Activated CD4-positive, alpha-beta T cell treated with anti-CD3 and anti-CD28 coated beads for 36 hours (primary cell): Measurements from ENCODE around the gene ARHGEF12. TPM values are rescaled to one million over a fixed set of nuclear protein-coding genes. Genes with fewer than 3 reads are reported as not detected.

ENCODE experiments used
- ATAC-seq: fragments of 200-7000 bp; cut with Tn5 transposase; one replicate; pipeline ENCODE4 v1.10.0; 2021; ENCODE audit warnings: mild to moderate bottlenecking, moderate library complexity
- CTCF ChIA-PET: fragments of 350-600 bp; sonication (Branson Sonifier 250); formaldehyde crosslinking; loops from one replicate; lab custom pipeline; 2021; ENCODE audit warnings: antibody characterized with exemption; lab: Charles Lee
- POLR2A ChIA-PET: fragments of 350-600 bp; sonication (Branson Sonifier 250); formaldehyde crosslinking; loops from one replicate; lab custom pipeline; 2021; ENCODE audit warnings: antibody characterized with exemption, inconsistent platforms; lab: Charles Lee
- DNase-seq: peaks from one replicate; pipeline ENCODE4 v3.0.0-alpha.2; 2020
- H3K27ac Mint-ChIP-seq: one replicate; pipeline ENCODE4 v1.8.0; 2021; ENCODE audit warnings: mixed read lengths
- H3K27me3 Mint-ChIP-seq: one replicate; pipeline ENCODE4 v1.8.0; 2021; ENCODE audit warnings: mixed read lengths
- H3K36me3 Mint-ChIP-seq: one replicate; pipeline ENCODE4 v1.8.0; 2021; ENCODE audit warnings: low read depth, mixed read lengths
- H3K4me1 Mint-ChIP-seq: one replicate; pipeline ENCODE4 v1.8.0; 2021; ENCODE audit warnings: mixed read lengths
- H3K4me3 Mint-ChIP-seq: one replicate; pipeline ENCODE4 v1.8.0; 2021; ENCODE audit warnings: mild to moderate bottlenecking, moderate library complexity, mixed read lengths
- H3K9me3 Mint-ChIP-seq: one replicate; pipeline ENCODE4 v1.8.0; 2021; ENCODE audit warnings: low read depth, mixed read lengths
- intact Hi-C, 2 experiments: fragments of 100-400 bp; cut with DNase I in 1 of 2; cut with micrococcal nuclease in 1 of 2; formaldehyde crosslinking; loops; one replicate each; pipeline versions ENCODE4 v1.14.2 to v1.15.1; 2022 to 2024; cut with DNase I, micrococcal nuclease
- total RNA-seq, 2 experiments: library from RNA; stranded (reverse); gene quantifications; one replicate each; pipeline ENCODE4 v1.2.3, GENCODE V29; 2021

The ARHGEF12 gene
- total RNA-seq, 2 experiments from 2014 or later, result 14.3 to 14.5 TPM

- ChIA-PET CTCF (interaction anchor here (0.7 to 2.5 kb wide), 7 partner anchors 9 to 351 kb away, joined by 3 to 10 read pairs (median 6); partner anchors contain the start of gene TLCD5), POLR2A (no interaction called here)
- H3K4me3 Mint-ChIP-seq, result no peak overlapping the region
- H3K27me3 Mint-ChIP-seq, result peaks cover 36% of the 10 kb centered on the region
- DNase-seq (no peak), ATAC-seq (no peak)
- peaks cover 18% of the 10 kb centered on the region for H3K4me1 Mint-ChIP-seq
- no peaks in the 10 kb centered on the region for H3K9me3 Mint-ChIP-seq
- intact Hi-C loops, result loop anchor here (2.0 to 10.0 kb wide), 5 partner anchors 101 to 619 kb away; partner anchors contain the start of gene GRIK4 (in 1 of the 2)
- H3K36me3 Mint-ChIP-seq, result no peaks in the 10 kb centered on the region
- no peak overlapping the region for H3K27ac Mint-ChIP-seq
Observed at GRCh38 chr11:120333801-120334200, 2.4 kb upstream of the ARHGEF12 start.

DNA sequence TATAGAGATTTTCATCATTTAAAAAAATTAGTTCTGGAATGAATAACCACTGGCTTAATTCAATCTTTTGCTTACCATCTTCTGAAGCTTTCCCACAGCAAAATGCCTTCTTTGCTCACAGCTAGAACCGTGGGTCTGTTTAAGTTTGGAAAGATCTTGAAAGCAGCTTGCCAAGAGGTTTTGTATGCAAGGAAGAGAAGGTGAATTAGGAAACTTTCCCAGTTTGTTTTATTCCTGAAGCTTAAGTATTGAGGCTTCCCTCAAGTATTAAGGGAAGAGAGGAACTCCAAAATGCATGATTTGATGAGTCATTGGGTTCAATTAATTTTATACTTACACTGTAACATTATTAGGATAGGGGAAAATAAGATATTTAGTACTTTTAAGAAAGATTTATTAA is 1.9 kb upstream of the ARHGEF12 start:
- no peak overlapping the region for H3K4me3 Mint-ChIP-seq
- no peak for ATAC-seq
- CTCF ChIA-PET, result interaction anchor here (0.7 to 2.5 kb wide), 10 partner anchors 9 to 350 kb away, joined by 3 to 10 read pairs (median 4); partner anchors contain the start of gene TLCD5

DNA sequence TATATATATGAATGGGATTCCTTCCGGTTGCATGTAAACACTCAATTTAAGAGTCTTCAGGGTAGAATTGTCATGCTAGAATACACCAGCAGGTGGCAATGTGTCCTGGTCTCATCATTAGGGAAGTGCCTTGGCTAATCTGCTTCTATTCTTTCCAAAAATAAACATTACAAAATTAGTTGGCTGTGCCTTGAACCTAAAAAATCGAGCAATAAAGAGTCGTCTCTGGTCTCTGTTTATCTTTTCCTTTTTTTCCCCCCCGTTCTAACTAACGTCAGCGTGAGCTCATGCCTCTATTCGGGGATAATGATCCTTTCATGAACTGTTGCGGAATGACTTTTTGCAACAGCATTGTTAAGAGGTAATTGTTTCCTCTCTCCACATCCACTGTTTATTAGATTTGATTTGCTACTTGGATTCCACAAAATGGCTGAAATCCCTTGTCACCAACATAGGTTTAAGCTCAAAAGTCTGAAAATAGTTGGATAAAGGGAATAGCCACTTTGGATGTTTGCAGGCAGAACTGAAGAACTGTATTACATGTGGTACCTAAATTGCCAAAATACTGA is 1.2 kb upstream of the ARHGEF12 start:
- Mint-ChIP-seq H3K4me3 (peak overlapping the region; percentile 40), H3K27ac (peak overlapping the region; percentile 28), H3K27me3 (peaks cover 39% of the 10 kb centered on the region), H3K4me1 (peaks cover 23% of the 10 kb centered on the region), H3K9me3 (no peaks in the 10 kb centered on the region), H3K36me3 (no peaks in the 10 kb centered on the region)
- DNase-seq (peak; percentile 65), ATAC-seq (peak; percentile 28)
- ChIA-PET POLR2A (no interaction called here), CTCF (interaction anchor here (0.7 to 2.5 kb wide), 15 partner anchors 8 to 1232 kb away, joined by 3 to 10 read pairs (median 4); partner anchors contain the start of gene TLCD5)
- intact Hi-C loops, result loop anchor here (2.0 to 10.0 kb wide), 8 partner anchors 97 to 957 kb away; partner anchors contain the start of genes GRIK4 (in 1 of the 2) and SC5D (in 1 of the 2)

More for the DNA sequence above, 1.9 kb upstream of the ARHGEF12 start:
- POLR2A ChIA-PET, result no interaction called here
- no peak overlapping the region for H3K27ac Mint-ChIP-seq
- DNase-seq, result no peak
- no peaks in the 10 kb centered on the region for H3K36me3 Mint-ChIP-seq
- H3K4me1 Mint-ChIP-seq, result peaks cover 18% of the 10 kb centered on the region
- H3K27me3 Mint-ChIP-seq, result peaks cover 36% of the 10 kb centered on the region
- H3K9me3 Mint-ChIP-seq, result no peaks in the 10 kb centered on the region
- intact Hi-C loops, result loop anchor here (2.0 to 10.0 kb wide), 5 partner anchors 100 to 618 kb away; partner anchors contain the start of gene GRIK4 (in 1 of the 2)

GRCh38 chr11:120335556-120335907 is 681 bp upstream of the ARHGEF12 start:
- intact Hi-C loops, result loop anchor here (2.0 to 10.0 kb wide), 8 partner anchors 97 to 957 kb away; partner anchors contain the start of genes GRIK4 (in 1 of the 2) and SC5D (in 1 of the 2)
- POLR2A ChIA-PET, result no interaction called here

GRCh38 chr11:120336641-120337354 is 585 bp downstream of the ARHGEF12 start:
- Mint-ChIP-seq H3K4me3 (peak overlapping the region; percentile 84), H3K27ac (peak overlapping the region; percentile 55), H3K27me3 (peaks cover 44% of the 10 kb centered on the region), H3K4me1 (peaks cover 29% of the 10 kb centered on the region), H3K36me3 (no peaks in the 10 kb centered on the region), H3K9me3 (no peaks in the 10 kb centered on the region)
- intact Hi-C loops, result loop anchor here (2.0 to 10.0 kb wide), 6 partner anchors 96 to 956 kb away; partner anchors contain the start of gene SC5D (in 1 of the 2)
- POLR2A ChIA-PET, result no interaction called here
- DNase-seq (peak; percentile 62), ATAC-seq (peak; percentile 48)
- CTCF ChIA-PET, result interaction anchor here (0.6 to 1.5 kb wide), 4 partner anchors 12 to 907 kb away, joined by 3 to 8 read pairs (median 4); no protein-coding TSS in a partner anchor

More at GRCh38 chr11:120335556-120335907, 681 bp upstream of the ARHGEF12 start:
- no peak for ATAC-seq
- no peaks in the 10 kb centered on the region for H3K36me3 Mint-ChIP-seq
- H3K9me3 Mint-ChIP-seq, result no peaks in the 10 kb centered on the region
- peak overlapping the region; percentile 40 for H3K4me3 Mint-ChIP-seq
- CTCF ChIA-PET, result interaction anchor here (0.7 to 2.5 kb wide), 13 partner anchors 8 to 1232 kb away, joined by 3 to 10 read pairs (median 4); no protein-coding TSS in a partner anchor
- H3K4me1 Mint-ChIP-seq, result peaks cover 25% of the 10 kb centered on the region
- peaks cover 39% of the 10 kb centered on the region for H3K27me3 Mint-ChIP-seq
- no peak overlapping the region for H3K27ac Mint-ChIP-seq
- peak; percentile 45 for DNase-seq

- Mint-ChIP-seq H3K27me3 (peaks cover 51% of the 10 kb centered on the region), H3K4me1 (peaks cover 31% of the 10 kb centered on the region), H3K4me3 (peak overlapping the region; percentile 84), H3K9me3 (no peaks in the 10 kb centered on the region), H3K27ac (no peak overlapping the region), H3K36me3 (peaks cover 3% of the 10 kb centered on the region)
- CTCF ChIA-PET, result interaction anchor here (0.6 to 1.5 kb wide), 4 partner anchors 11 to 908 kb away, joined by 3 to 8 read pairs (median 4); no protein-coding TSS in a partner anchor
- POLR2A ChIA-PET, result no interaction called here
- ATAC-seq (no peak), DNase-seq (no peak)
- intact Hi-C loops, result loop anchor here (2.0 to 10.0 kb wide), 6 partner anchors 95 to 955 kb away; partner anchors contain the start of gene SC5D (in 1 of the 2)
Observed at GRCh38 chr11:120337355-120338106, 1.3 kb downstream of the ARHGEF12 start.

DNA sequence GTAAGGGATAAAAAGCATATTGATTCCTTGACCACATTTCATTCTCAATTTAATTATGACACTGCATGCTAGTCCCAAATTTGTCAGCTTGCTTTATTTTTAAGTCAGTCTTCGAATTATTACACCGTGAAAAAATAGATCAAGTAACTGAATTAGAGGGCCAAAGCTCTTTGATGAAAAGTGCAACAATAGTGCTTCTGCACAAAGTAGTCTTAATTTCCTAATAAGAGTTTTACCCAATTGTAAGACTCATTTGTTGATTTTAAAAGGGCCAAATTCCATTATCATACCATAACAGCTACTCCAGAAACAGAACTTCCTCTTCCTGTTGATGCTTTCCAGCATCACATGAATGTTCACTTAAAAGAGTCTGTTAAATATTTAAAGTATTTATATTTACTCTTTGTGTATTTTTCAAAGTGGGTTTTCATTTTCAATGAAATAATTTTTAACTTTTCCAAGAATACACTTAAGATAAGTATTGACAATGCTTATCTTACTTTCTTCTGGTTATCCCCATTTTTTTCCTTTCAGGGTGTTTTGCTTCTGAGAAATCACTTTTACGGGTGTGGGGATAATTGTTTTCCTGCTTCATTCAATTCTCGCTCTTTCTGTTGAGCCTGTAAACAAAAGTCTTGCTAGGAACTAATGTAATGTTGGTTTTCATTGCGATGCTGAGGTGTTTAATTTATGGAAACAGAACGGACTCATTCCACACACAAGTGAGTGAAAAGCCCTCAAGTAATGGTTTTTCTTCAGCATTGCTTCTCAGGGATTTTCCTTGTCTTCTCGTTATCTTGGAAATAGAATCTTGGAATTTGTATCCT is 2.1 kb downstream of the ARHGEF12 start:
- DNase-seq (no peak), ATAC-seq (no peak)
- peaks cover 3% of the 10 kb centered on the region for H3K36me3 Mint-ChIP-seq
- H3K4me1 Mint-ChIP-seq, result peaks cover 31% of the 10 kb centered on the region
- no peaks in the 10 kb centered on the region for H3K9me3 Mint-ChIP-seq
- ChIA-PET CTCF (interaction anchor here (0.6 kb wide), 2 partner anchors 57 to 103 kb away, joined by 3 read pairs; no protein-coding TSS in a partner anchor), POLR2A (no interaction called here)
- no peak overlapping the region for H3K27ac Mint-ChIP-seq
- peak overlapping the region; percentile 84 for H3K4me3 Mint-ChIP-seq
- H3K27me3 Mint-ChIP-seq, result peaks cover 45% of the 10 kb centered on the region
- intact Hi-C loops, result loop anchor here (5.0 to 10.0 kb wide), 5 partner anchors 94 to 954 kb away; partner anchors contain the start of gene SC5D (in 1 of the 2)

DNA sequence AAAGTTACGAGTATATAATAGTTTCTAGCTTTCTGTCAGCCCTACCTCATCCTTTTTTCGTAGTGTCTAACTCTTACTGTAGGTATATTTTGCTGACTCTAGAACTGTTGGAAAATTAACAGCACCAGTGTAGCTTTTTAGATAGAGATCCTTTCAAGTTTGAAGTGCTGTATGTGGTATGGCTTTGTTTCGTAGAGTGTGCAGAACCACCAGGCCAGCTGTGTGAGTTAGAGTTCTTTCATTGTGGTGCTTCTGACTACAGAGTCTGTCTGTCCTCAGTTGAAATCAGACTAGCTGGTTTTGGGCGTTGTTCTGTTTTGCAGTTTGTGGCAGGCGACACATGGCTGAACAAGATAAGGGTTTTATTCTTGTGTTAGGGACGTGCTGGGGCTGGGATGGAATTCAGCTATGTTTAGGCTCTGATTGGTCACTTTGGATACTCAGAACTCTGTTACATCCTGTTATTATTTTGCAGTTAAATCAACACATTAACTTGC is 3.2 kb downstream of the ARHGEF12 start:
- H3K36me3 Mint-ChIP-seq, result peaks cover 3% of the 10 kb centered on the region
- no peak for DNase-seq
- no peak overlapping the region for H3K4me3 Mint-ChIP-seq
- peaks cover 39% of the 10 kb centered on the region for H3K4me1 Mint-ChIP-seq
- peaks cover 45% of the 10 kb centered on the region for H3K27me3 Mint-ChIP-seq
- ChIA-PET POLR2A (no interaction called here), CTCF (interaction anchor here (0.6 to 1.2 kb wide), 2 partner anchors 13 to 55 kb away, joined by 3 read pairs; no protein-coding TSS in a partner anchor)
- no peak overlapping the region for H3K27ac Mint-ChIP-seq
- no peaks in the 10 kb centered on the region for H3K9me3 Mint-ChIP-seq
- ATAC-seq, result no peak
- intact Hi-C loops, result loop anchor here (5.0 to 10.0 kb wide), 5 partner anchors 93 to 953 kb away; partner anchors contain the start of gene SC5D (in 1 of the 2)

DNA sequence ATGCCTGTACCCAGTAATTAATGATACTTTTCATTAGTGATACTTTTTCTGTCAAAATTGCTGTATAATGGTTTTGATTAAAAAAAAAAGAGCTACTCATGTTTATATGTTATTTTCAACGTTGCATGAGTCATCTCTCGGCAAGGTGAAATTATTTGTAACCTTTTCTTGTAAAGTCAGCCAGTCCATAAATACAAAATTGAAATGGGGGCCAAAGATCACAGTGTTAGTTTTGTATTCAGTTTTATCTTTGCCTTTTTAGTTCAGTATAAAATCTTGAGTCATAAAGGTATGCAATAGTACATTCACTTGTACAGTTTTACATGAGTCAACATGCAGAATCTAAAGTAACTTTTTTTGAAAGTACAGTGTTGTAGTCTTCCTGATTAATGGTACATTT is 4.3 kb downstream of the ARHGEF12 start:
- Mint-ChIP-seq H3K36me3 (peaks cover 3% of the 10 kb centered on the region), H3K27ac (no peak overlapping the region), H3K4me1 (peaks cover 44% of the 10 kb centered on the region), H3K4me3 (no peak overlapping the region), H3K27me3 (peaks cover 47% of the 10 kb centered on the region), H3K9me3 (no peaks in the 10 kb centered on the region)
- ATAC-seq (no peak), DNase-seq (no peak)
- intact Hi-C loops, result no loop called here
- POLR2A ChIA-PET, result interaction anchor here (0.6 kb wide), 1 partner anchor 82 kb away, joined by 4 read pairs; no protein-coding TSS in a partner anchor
- CTCF ChIA-PET, result interaction anchor here (0.5 to 0.7 kb wide), 3 partner anchors 27 to 1856 kb away, joined by 3 read pairs; no protein-coding TSS in a partner anchor

GRCh38 chr11:120342226-120342625 is 6.0 kb downstream of the ARHGEF12 start:
- H3K9me3 Mint-ChIP-seq, result no peaks in the 10 kb centered on the region
- intact Hi-C loops, result no loop called here
- peaks cover 3% of the 10 kb centered on the region for H3K36me3 Mint-ChIP-seq
- ChIA-PET CTCF (no interaction called here), POLR2A (no interaction called here)
- no peak overlapping the region for H3K27ac Mint-ChIP-seq
- peaks cover 55% of the 10 kb centered on the region for H3K27me3 Mint-ChIP-seq
- DNase-seq (no peak), ATAC-seq (no peak)
- peaks cover 48% of the 10 kb centered on the region for H3K4me1 Mint-ChIP-seq
- H3K4me3 Mint-ChIP-seq, result no peak overlapping the region
